GM21576 (cell line): ENCODE measurements around the gene RLBP1.

Experiments used
- ATAC-seq: cut with Tn5 transposase; IDR thresholded peaks from one replicate; pipeline ENCODE4 v1.9.1; 2021; ENCODE audit warnings: mild to moderate bottlenecking, moderate library complexity; ENCODE audit not compliant: unreplicated experiment

Gene RLBP1

DNA sequence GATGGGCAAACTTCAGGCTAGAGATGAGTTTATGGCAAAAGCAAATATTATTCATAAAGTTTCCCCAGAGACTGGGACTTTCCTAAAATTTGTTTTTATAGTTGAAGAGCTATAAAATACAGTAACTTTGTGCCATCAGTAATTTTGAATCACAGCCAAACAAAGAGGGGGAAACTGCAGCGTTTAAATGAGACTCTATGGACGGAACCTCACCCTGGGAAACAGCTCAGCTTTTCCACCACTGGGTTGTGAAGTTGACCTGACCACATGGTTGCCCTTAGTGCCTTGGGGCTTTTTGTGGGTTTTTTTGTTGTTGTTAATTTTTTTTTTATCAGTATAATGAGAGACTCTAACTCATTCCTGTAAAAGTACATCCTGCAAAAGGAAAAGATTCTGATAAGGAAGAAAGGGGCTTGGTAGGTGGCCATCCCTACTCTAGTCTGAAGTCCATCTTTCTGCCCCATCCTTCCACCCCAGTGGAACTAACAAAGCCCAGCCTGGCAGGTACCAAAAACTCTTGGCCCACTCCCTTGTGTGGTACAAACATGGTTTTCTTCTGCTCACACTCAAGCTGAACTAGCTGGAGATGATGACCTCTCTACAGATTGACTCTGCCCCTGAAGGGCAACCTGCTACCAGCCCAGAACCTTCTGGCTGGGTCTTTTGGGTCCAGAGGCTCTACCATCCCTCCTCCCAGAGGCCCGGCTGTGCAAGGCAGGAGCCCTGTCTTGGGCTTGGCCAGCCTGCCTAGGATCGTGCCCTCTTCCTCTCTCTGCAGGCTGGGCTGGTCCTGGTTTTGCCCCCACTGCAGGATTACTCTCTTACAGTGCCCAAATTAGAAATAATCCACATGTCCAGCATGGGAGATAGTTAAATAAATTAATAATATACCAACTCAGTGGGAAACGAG, 41.2 kb downstream of the RLBP1 start:
- no peak for ATAC-seq

DNA sequence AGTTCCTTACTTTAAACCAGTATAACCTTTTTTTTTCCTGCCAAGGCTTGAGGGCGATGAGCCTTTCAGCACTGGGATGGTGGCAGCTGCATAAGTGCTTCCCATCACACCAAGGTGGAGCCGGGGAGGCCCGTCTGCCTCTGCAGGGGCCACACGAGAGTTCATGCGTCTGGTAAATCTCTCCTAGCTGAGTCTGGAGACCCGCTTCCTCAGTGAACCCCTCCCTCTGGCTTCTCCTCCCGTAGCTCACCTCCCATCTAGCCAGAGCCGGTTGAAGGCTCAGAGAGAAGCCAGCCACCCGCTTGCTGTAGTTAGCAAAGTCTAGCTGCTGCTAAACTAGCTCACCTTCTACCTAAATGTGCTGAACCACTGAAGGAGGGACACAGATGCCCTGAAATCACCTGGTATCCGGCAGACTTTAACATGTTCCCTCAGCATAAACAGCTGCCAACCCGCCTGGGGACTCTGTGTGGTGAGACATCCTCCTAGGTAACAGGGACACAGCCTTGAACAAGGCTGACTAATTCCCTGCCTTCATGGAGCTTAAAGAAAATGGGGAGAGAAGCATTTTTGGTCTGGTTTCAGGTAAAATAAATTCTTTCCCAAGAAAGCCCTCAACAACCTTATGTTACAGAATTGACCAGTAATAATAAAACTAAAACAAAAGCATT, 42.9 kb downstream of the RLBP1 start:
- no peak for ATAC-seq

DNA sequence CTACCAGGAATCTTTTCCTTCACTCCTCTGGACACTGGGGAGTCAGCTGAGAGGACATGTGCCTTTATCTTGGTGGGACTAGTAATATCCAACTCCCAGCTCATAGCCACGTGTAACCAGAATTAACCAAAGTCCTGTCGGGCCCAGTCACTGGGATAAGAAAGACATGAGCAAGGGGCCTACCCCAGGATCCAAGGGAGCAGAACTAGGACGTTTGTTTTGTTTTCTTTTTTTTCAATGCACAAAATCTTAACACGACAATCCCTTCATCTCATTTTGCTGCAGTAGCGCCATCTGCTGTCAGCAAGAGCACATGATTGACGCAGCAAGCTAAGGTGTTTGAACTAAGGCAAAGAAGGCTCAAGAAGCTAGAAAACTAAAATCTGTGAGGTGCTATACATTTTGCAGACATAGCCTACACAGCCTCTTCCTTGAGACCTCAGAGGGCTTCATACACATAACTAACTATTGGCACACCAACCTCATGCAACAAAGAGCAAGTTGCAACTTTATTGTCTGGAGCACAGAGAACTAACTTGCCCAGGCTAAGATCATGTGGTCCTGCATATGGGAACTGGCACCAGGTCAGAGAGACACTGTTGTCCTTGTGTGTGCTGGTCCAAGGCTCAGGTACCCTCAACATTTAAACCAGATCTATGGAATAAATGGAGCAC, 43.6 kb downstream of the RLBP1 start:
- no peak for ATAC-seq

DNA sequence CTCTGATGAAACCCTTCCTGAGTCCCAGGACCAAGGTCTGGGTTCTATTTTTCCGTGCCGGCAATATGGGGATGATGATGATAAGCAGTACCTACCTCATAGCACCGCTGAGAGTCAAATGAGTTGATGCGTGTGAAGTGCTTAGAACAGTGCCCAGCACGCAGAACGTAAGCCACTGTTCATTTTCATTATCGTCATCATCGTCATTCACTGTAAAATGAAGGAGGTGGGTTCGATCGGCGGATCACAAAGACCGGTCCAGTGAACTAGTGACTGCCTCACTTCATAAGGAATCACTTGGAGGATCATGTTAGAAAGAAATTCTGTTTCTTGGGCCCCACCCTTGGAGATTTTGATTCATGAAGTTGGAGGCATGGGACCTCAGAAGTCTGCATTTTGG, 44.3 kb downstream of the RLBP1 start:
- no peak for ATAC-seq

DNA sequence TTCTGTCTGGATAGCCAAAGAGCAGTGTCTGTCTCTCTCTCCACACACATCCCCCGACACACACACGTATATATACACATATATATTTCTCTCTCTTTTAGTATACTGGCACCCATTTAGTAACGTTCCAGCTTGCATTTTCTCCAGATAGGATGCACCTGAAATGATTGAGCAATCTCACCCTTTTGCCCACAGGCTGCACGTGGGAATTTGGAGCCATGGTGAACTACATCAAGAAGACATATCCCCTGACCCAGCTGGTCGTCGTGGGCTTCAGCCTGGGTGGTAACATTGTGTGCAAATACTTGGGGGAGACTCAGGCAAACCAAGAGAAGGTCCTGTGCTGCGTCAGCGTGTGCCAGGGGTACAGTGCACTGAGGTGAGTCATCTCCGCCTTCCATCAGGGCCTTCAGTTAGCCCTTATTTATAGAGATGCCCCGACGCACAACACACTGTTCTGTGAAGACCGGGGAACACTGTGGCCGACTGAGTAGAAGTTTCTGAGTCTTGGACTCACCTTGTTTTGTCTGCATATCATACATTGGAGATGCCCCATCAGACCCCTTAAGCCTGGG, 45.7 kb downstream of the RLBP1 start:
- ATAC-seq = no peak

DNA sequence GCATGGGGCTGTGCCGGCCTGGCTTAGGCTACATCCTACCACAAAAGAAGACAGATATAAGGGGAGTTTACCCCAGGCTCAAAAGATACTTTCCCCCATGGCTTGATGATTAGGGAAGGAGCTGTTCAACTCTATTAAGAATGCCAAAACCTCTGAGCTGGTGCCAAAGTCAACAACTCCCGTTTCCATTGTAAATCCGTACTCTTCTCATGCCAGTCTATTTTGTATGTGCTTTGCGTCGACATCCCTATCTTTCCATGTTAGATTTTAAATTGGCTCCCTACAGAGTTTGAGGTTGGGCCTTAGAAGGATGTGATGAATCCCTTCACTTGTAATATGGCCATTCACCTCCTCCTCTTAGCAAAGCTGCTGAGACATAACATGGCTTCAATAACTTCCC, 46.9 kb downstream of the RLBP1 start:
- no peak for ATAC-seq

DNA sequence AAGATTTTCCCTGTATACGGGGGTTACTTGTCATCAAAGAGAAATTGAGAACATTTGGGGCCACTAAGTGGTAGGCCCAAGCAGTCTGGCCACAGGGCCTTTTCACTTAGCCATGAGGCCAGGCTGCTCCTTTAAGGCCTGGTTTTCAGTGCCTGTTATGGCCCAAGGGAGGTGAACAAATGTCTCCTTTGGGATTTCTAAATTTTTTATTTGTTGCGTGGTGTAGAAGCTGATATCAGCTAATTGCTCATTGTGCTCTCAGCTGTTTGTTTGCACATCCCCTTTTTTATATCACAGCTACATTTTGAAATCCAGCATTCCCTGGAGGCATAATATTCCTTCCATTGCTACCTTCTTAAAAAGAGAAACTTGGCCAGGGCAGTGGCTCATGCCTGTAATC, 48.5 kb downstream of the RLBP1 start:
- no peak for ATAC-seq

DNA sequence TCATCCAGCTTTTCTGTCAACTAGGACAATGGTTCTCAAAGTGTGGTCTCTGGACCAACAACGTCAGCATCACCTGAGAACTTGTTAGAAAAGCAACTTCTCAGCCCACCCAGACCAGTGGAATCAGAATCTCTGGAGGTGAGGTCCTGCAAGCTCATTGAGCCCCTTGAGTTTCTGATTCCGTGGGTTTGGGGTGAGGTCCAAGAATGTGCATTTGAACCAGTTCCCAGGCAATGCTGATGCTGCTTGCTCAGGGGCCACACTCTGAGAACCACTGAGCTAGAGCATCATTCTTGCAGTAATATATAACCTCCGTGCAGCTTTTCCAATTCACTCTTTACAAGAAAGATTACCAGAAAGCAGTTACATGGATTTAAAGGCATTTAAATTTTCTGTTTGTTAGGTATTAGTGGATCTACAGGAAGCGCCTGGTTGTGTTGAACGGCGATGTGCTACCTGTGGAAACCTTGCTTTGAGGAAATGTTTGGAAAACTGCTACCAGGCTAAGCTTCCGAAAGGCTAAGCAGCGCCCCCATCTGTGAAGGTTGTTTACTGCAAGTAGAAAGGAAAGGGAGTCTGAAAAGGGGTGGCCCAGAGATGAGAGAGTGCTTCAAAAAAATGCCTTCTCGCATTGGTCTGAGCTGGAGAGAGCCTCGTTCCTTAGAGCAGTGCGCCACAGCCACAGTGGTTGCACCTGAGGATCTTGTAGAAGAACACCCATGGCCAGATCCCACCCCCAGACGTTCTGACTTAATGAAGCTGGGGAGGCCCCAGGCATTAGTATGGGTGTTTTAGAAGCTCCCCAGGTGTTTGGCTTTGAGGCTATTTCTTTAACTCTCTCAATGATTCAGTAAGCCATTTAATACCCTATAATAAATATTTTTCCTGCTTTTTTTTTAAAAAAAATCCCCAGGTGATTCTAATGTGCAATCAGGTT, 50.0 kb downstream of the RLBP1 start:
- no peak for ATAC-seq

DNA sequence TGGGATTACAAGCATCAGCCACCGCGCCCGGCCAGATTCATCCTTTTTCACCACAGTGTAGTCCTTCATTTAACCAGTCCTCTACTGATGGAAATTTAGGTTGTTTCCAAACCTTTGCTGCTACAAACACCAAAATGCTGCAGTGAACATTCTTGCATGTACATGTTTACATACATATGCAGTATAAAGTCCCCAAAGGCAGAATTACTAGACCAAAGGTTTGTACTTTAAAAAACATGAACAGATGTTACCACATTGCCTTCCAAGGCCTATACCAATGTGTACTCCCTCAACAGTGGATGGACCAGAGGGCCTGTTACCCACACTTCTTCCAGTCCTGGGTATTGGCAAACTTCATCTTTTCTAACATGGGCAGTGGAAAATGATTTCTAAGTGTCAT, 51.0 kb downstream of the RLBP1 start:
- no peak for ATAC-seq

DNA sequence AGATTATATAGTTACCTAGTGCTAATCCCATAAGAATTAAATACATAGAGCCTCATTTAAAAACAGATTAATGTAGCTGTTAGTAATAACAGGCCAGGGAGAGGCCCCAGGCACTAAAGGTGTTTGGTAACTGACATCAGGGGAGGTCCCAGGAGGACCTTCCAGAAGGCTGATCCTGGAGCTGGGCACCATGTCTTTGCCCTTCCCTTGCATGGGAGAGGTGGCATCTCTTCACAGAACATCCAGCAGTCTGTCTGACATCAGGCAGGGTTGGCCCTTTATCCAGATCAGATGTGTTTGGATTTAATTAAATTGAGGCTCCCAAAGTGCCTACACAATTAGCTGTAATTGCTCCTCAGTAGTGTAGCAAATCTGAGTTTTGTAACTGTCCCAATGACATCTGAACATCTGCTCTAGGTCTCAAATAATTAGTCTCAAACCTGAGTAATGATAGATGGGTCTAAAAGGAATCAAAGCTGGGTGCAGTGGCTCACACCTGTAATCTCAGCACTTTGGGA, 53.0 kb downstream of the RLBP1 start:
- no peak for ATAC-seq

DNA sequence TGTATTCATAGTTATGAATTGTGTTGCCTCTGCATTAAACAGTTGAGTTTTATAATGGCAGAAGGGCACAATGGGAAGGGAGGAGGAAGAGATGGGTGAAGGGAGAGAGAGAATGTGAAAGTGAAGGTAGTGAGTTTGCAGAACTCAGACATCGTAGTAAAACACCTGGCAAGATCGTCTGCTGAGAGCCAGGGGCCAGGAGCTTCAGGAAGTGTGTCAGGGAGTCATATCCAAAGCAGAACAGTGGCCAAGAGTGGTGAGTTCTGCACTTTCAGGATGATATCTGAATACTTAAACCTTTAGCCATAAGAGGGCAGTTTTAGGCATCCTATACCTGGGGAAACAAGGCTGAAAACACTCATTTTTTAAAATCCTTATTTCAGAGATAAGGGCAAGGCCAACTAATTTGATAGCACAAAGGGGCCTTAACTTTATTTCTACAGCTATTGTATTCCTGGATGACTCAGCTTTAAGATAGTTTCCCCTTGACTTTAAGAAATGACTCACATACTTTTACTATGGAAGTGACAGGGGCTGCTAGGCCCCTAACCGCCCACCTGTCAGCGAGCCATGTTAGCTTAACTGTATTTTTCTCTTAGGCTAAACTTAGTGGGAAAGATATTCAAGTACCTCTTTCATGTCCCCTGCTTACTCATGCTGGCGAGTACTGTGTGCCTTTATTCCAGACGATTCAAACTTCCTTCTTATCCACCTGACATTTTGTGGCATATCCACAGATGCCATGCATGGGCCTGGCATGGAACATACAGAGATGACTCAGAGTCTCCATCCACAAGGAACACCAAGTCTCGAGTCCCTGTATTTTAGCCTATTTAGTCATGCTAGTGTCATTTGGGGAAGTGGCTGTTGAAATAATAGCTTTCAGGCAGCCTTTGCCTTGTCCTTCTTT, 53.9 kb downstream of the RLBP1 start:
- ATAC-seq = peak; percentile 73

DNA sequence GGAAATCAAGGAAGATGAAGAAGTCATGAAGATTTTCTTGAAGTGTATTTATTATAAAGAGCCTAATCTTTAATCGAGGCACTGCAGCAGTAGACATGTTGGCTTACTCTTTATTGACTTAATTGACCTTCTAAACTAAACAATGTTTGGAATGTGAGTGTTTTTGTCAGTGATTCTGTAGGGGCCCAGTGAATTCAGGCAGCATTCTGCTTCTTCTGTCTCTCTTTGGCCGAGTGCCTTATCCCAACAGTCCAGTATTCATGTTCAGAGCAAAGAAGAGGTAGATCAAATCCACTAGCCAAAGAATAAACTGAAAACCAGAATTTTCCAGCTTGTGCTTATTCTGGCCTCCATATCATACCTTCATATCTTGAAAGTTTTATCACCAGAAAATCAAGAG, 55.7 kb downstream of the RLBP1 start:
- no peak for ATAC-seq

DNA sequence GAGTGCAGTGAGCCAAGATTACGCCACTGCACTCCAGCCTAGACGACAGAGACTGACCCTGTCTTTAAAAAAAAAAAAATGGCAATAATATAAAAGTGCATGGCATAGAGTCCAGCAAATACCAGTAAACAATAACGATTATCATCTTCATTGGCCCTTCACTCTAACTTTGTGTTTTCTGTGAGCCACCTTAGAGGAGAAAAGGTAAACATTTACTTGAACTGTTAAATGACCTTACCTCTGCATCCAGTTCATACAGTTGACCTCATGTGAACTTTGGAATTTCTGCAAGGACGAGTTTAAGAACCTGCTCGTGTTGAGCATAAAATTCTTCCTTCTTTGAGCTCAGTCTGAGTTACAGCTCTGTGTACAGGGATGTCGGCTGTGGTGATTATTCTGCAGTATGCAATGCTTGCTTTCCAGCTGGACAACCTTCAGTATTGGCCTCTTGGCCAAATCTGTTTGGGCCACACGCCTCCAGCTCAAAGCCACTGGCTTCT, 56.6 kb downstream of the RLBP1 start:
- ATAC-seq = no peak

DNA sequence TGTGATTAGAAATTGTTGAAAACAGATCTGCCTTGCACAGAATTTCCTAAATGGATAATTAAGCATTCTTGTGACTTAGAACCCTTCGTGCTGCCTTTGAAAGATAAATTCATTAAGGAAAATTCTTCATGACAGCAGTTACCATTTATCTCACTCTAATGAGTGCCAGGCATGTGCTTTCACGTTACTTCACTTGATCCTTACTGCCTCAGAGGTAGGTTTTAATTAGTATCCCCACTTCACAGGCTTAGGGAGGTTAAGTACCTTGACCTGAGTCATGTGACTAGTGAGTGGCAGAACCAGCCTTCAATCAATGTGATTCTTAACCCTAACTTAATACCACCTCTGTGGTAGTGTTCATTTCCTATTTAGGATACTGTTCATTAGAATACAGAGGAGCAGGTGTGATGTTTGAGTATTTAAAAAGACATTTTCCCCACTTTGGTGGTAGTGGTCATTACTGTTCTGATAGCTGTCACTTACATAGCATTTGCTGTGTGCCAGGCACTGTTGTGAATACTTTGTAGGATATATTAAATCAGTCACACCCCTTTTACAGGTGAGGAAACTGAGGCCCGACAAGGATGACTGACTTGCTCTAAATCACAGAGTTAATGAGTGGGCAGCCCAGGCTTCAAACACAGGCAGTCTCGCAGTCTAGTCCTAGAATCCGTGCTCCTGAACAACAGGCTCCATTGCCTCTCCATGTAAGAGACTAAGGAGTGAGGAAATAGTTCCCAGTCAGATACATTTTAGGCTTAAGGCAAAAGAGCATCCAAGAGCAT, 57.9 kb downstream of the RLBP1 start:
- no peak for ATAC-seq

DNA sequence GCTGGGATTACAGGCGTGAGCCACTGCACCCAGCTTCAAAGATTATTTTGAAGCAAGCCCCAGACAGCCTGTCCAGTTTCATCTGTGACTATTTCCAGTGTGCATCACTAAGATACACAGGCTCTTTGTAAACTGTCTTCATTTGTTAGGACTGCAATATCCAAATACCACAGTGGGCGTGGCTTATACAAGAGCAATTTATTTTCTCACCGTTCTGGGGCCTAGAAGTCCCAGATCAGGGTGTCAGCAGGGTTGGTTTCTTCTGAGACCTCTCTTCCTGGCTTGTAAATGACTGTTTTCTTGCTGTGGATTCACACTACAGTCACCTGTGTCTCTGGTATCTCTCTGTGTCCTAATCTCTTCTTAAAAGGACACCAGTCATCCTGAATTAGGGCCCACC, 59.7 kb downstream of the RLBP1 start:
- ATAC-seq = no peak
